Epithelial cell of proximal tubule (primary cell): ENCODE measurements around the gene RASSF6. TPM values are rescaled to one million over a fixed set of nuclear protein-coding genes. Genes with fewer than 3 reads are reported as not detected.
"Not testable (repeated sequence)": the region's sequence is repeated elsewhere in the genome, so short reads cannot be mapped to it uniquely, and the experiment has no call there.

Experiments
- DNase-seq: peaks from one replicate; pipeline ENCODE4 v3.0.0-alpha.2; 2011; ENCODE audit warnings: low read depth
- H3K4me3 ChIP-seq: 2 replicates; pipeline ENCODE4 v1.5.1; 2011; ENCODE audit warnings: low read depth, mild to moderate bottlenecking, low read length
- CTCF ChIP-seq: conservative IDR thresholded peaks from 2 replicates; pipeline ENCODE4 v1.5.1; 2012; ENCODE audit warnings: low read depth, mild to moderate bottlenecking, low read length
- total RNA-seq: library from RNA; depleted of rRNA; stranded (reverse); fragments of >200 nt; gene quantifications from 2 replicates; pipeline ENCODE4 v1.2.3, GENCODE V29; 2015

The RASSF6 gene
- total RNA-seq, 1 donor from 2014 or later = 5.9 TPM

GRCh38 chr4:73585345-73585744 is 34.9 kb downstream of the RASSF6 start:
- no peak for TF ChIP-seq CTCF
- DNase-seq = no peak

GRCh38 chr4:73583666-73584065 is 36.6 kb downstream of the RASSF6 start:
- TF ChIP-seq CTCF = no peak
- DNase-seq = no peak
- no peak overlapping the region for H3K4me3 ChIP-seq

More at GRCh38 chr4:73585345-73585744, 34.9 kb downstream of the RASSF6 start:
- no peak overlapping the region for H3K4me3 ChIP-seq

- TF ChIP-seq CTCF = no peak
- no peak for DNase-seq
- H3K4me3 ChIP-seq = no peak overlapping the region
Observed at GRCh38 chr4:73577371-73577770, 42.9 kb downstream of the RASSF6 start.

- no peak for DNase-seq
Observed at GRCh38 chr4:73576381-73576780, 43.9 kb downstream of the RASSF6 start.

GRCh38 chr4:73575660-73576059 is 44.6 kb downstream of the RASSF6 start:
- no peak overlapping the region for H3K4me3 ChIP-seq
- no peak for TF ChIP-seq CTCF
- DNase-seq = no peak

More at GRCh38 chr4:73576381-73576780, 43.9 kb downstream of the RASSF6 start:
- H3K4me3 ChIP-seq = no peak overlapping the region
- no peak for TF ChIP-seq CTCF

- peak; percentile 95 for TF ChIP-seq CTCF
- H3K4me3 ChIP-seq = no peak overlapping the region
- no peak for DNase-seq
Observed at GRCh38 chr4:73573794-73574528, 46.3 kb downstream of the RASSF6 start.

GRCh38 chr4:73550865-73551264 is 69.4 kb downstream of the RASSF6 start:
- DNase-seq, H3K4me3 ChIP-seq: not testable (repeated sequence)
